Fibroblast of villous mesenchyme (primary cell): Measurements from ENCODE around the gene HNRNPU. TPM values are rescaled to one million over a fixed set of nuclear protein-coding genes. Genes with fewer than 3 reads are reported as not detected.
A peak's percentile ranks its signal among the peaks of the same experiment; 100 is the strongest.

Experiments
- DNase-seq: peaks from one replicate; pipeline ENCODE4 v3.0.0-alpha.2; 2010; ENCODE audit warnings: low read depth
- H3K4me3 ChIP-seq: 2 replicates; pipeline ENCODE4 v1.5.1; 2011; ENCODE audit warnings: low read depth, mild to moderate bottlenecking, low read length
- CTCF ChIP-seq: IDR thresholded peaks from 2 replicates; pipeline ENCODE4 v1.5.1; 2012; ENCODE audit warnings: low read depth, mild to moderate bottlenecking, low read length; ENCODE audit not compliant: insufficient read depth
- total RNA-seq: library from RNA; depleted of rRNA; stranded (reverse); fragments of >200 nt; gene quantifications from 2 replicates; pipeline ENCODE4 v1.2.3, GENCODE V29; 2012

HNRNPU gene
- total RNA-seq, 1 donor, result 324 TPM

GRCh38 chr1:244822878-244823277 is 41.5 kb downstream of the HNRNPU start:
- no peak overlapping the region for H3K4me3 ChIP-seq
- no peak for TF ChIP-seq CTCF
- DNase-seq, result no peak

GRCh38 chr1:244821134-244821533 is 43.2 kb downstream of the HNRNPU start:
- no peak for TF ChIP-seq CTCF
- H3K4me3 ChIP-seq, result no peak overlapping the region
- peak; percentile 62 for DNase-seq

- no peak overlapping the region for H3K4me3 ChIP-seq
- DNase-seq, result no peak
- TF ChIP-seq CTCF, result no peak
These were observed 44.2 kb downstream of the HNRNPU start for GRCh38 chr1:244820131-244820530.

DNA sequence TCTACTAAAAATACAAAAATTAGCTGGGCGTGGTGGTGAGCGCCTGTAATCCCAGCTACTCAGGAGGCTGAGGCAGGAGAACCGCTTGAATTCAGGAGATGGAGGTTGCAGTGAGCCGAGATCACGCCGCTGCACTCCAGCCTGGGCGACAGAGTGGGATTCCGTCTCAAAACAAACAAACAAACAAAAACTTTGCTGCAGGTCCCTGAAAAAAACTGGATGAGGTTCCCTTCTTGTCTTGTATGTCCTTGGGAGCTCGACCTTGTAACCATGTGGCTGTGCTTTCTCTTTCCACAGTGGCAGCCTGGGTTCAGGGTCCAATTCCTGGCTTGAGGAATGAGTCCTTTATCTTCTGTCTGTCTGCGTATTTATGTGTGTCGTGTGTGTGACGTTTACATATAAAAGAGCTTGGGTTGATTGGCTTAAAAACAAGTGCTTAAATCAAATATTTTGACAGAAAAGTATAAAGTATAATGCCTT is 46.9 kb downstream of the HNRNPU start:
- TF ChIP-seq CTCF, result no peak
- no peak overlapping the region for H3K4me3 ChIP-seq
- DNase-seq, result peak; percentile 54

- H3K4me3 ChIP-seq, result no peak overlapping the region
- DNase-seq, result no peak
These were observed 48.7 kb downstream of the HNRNPU start for GRCh38 chr1:244815600-244816099.

GRCh38 chr1:244813327-244813726 is 51.0 kb downstream of the HNRNPU start:
- no peak for TF ChIP-seq CTCF
- DNase-seq, result no peak
- H3K4me3 ChIP-seq, result no peak overlapping the region

More at GRCh38 chr1:244815600-244816099, 48.7 kb downstream of the HNRNPU start:
- TF ChIP-seq CTCF, result no peak

- no peak for DNase-seq
- TF ChIP-seq CTCF, result no peak
These were observed 54.1 kb downstream of the HNRNPU start for GRCh38 chr1:244810221-244810620.

More at GRCh38 chr1:244810221-244810620, 54.1 kb downstream of the HNRNPU start:
- no peak overlapping the region for H3K4me3 ChIP-seq
